Adipose tissue (tissue), 3 donors: ENCODE measurements around the gene ZIC2. TPM values are rescaled to one million over a fixed set of nuclear protein-coding genes. Genes with fewer than 3 reads are reported as not detected.

Source experiments
- H3K27ac ChIP-seq: one replicate; pipeline ENCODE4 v1.5.1; 2013; ENCODE audit warnings: low read depth, low read length
- WGBS, 3 donors: extraction: QIAGEN DNeasy Blood & Tissue Kit; methylation state at CpG; one replicate each; pipeline ENCODE4 v1.1.7; 2013; 5-methylcytosine and 5-hydroxymethylcytosine counted together
- polyA plus RNA-seq, 3 donors: library from polyadenylated mRNA; stranded (reverse); fragments of 200-250 nt; gene quantifications; one replicate each; pipeline ENCODE4 v1.2.3, GENCODE V29; 2013
- donor health status: healthy with polysubstance abuse.
- donor health status: Bipolar disorder and iron deficiency.
- donor health status: healthy.

Gene ZIC2
- polyA plus RNA-seq, 3 donors, result 0.11 TPM; not detected in 2

GRCh38 chr13:99980824-99981734 lies 505 bp upstream of the ZIC2 start:
- H3K27ac ChIP-seq, result no peak overlapping the region
- 0 to 2% (median 1%) methylated on average over 91 to 109 of the region's 110 CpGs for WGBS, 3 donors

- WGBS, 3 donors, result 2 to 3% (median 2%) methylated on average over 61 to 98 of the region's 98 CpGs
- H3K27ac ChIP-seq, result no peak overlapping the region
Observed at GRCh38 chr13:99982036-99982730, 599 bp downstream of the ZIC2 start.

GRCh38 chr13:99982731-99983498 lies 1.3 kb downstream of the ZIC2 start:
- 9 to 10% (median 9%) methylated on average over 48 of the region's 48 CpGs for WGBS, 3 donors
- no peak overlapping the region for H3K27ac ChIP-seq

GRCh38 chr13:99983499-99984401 lies 2.2 kb downstream of the ZIC2 start:
- WGBS, 3 donors, result 9 to 13% (median 10%) methylated on average over 42 of the region's 42 CpGs

GRCh38 chr13:99984461-99985240 lies 3.1 kb downstream of the ZIC2 start:
- 8 to 9% (median 8%) methylated on average over 40 to 44 of the region's 44 CpGs for WGBS, 3 donors
- H3K27ac ChIP-seq, result no peak overlapping the region

More at GRCh38 chr13:99983499-99984401, 2.2 kb downstream of the ZIC2 start:
- no peak overlapping the region for H3K27ac ChIP-seq

- H3K27ac ChIP-seq, result no peak overlapping the region
- WGBS, 3 donors, result 4 to 13% (median 5%) methylated on average over 14 to 55 of the region's 55 CpGs
Observed at GRCh38 chr13:99985241-99985874, 3.8 kb downstream of the ZIC2 start.

GRCh38 chr13:99985886-99986527 lies 4.4 kb downstream of the ZIC2 start:
- H3K27ac ChIP-seq, result no peak overlapping the region
- WGBS, 3 donors, result 31 to 37% (median 37%) methylated on average over 15 of the region's 15 CpGs

GRCh38 chr13:99986741-99987140 lies 5.2 kb downstream of the ZIC2 start:
- no peak overlapping the region for H3K27ac ChIP-seq
- WGBS, 3 donors, result 33 to 39% (median 39%) methylated on average over 8 of the region's 8 CpGs

GRCh38 chr13:99987154-99988019 lies 5.8 kb downstream of the ZIC2 start:
- 13 to 16% (median 14%) methylated on average over 20 of the region's 20 CpGs for WGBS, 3 donors
- H3K27ac ChIP-seq, result no peak overlapping the region

- H3K27ac ChIP-seq, result no peak overlapping the region
- WGBS, 3 donors, result 7 to 9% (median 8%) methylated on average over 42 to 43 of the region's 43 CpGs
Observed at GRCh38 chr13:99988529-99989275, 7.1 kb downstream of the ZIC2 start.

- 7 to 10% (median 8%) methylated on average over 42 of the region's 42 CpGs for WGBS, 3 donors
- no peak overlapping the region for H3K27ac ChIP-seq
Observed at GRCh38 chr13:99989276-99990125, 7.9 kb downstream of the ZIC2 start.

GRCh38 chr13:99990126-99990977 lies 8.8 kb downstream of the ZIC2 start:
- no peak overlapping the region for H3K27ac ChIP-seq
- WGBS, 3 donors, result 9 to 11% (median 10%) methylated on average over 42 of the region's 42 CpGs
